Activated CD8-positive, alpha-beta T cell treated with anti-CD3 and anti-CD28 coated beads, Interleukin-2, amount 10 ng/mL, durations not matched to agents 7 days and 5 days (primary cell): ENCODE results near the gene PLEKHG2. TPM values are rescaled to one million over a fixed set of nuclear protein-coding genes. Genes with fewer than 3 reads are reported as not detected.

Experiments
- ATAC-seq: fragments of 150-1000 bp; cut with Tn5 transposase; one replicate; pipeline ENCODE4 v1.10.0; 2021; ENCODE audit warnings: moderate library complexity
- CTCF ChIA-PET: fragments of 350-600 bp; sonication (Branson Sonifier 250); formaldehyde crosslinking; loops from one replicate; lab custom pipeline; 2021; ENCODE audit warnings: antibody characterized with exemption; lab: Charles Lee
- POLR2A ChIA-PET: fragments of 350-600 bp; sonication (Branson Sonifier 250); formaldehyde crosslinking; loops from one replicate; lab custom pipeline; 2021; ENCODE audit warnings: antibody characterized with exemption; lab: Charles Lee
- DNase-seq: peaks from one replicate; pipeline ENCODE4 v3.0.0-alpha.2; 2020
- H3K27ac Mint-ChIP-seq: one replicate; pipeline ENCODE4 v1.8.0; 2021; ENCODE audit warnings: mild to moderate bottlenecking, mixed read lengths
- H3K27me3 Mint-ChIP-seq: one replicate; pipeline ENCODE4 v1.8.0; 2021; ENCODE audit warnings: low read depth, mixed read lengths
- H3K36me3 Mint-ChIP-seq: one replicate; pipeline ENCODE4 v1.8.0; 2021; ENCODE audit warnings: low read depth, mixed read lengths
- H3K4me1 Mint-ChIP-seq: one replicate; pipeline ENCODE4 v1.8.0; 2021; ENCODE audit warnings: low read depth, mixed read lengths
- H3K4me3 Mint-ChIP-seq: one replicate; pipeline ENCODE4 v1.8.0; 2021; ENCODE audit warnings: mild to moderate bottlenecking, mixed read lengths
- H3K9me3 Mint-ChIP-seq: one replicate; pipeline ENCODE4 v1.8.0; 2022; ENCODE audit warnings: mixed read lengths; ENCODE audit not compliant: insufficient read depth
- total RNA-seq, 2 experiments: library from RNA; stranded (reverse); gene quantifications; one replicate each; pipeline ENCODE4 v1.2.3, GENCODE V29; 2021

The PLEKHG2 gene
- total RNA-seq, 2 experiments from 2014 or later: 64.4 to 68.5 TPM

- ChIA-PET CTCF (interaction anchor here (1.6 kb wide), 1 partner anchor 12 kb away, joined by 5 read pairs; no protein-coding TSS in a partner anchor), POLR2A (interaction anchor here (0.5 to 4.7 kb wide), 3 partner anchors 10 to 20 kb away, joined by 3 to 58 read pairs (median 10); partner anchors contain the start of gene RPS16)
- H3K27ac Mint-ChIP-seq: peak overlapping the region; percentile 15
- peaks cover 32% of the 10 kb centered on the region for H3K36me3 Mint-ChIP-seq
- no peak overlapping the region for H3K4me3 Mint-ChIP-seq
- H3K4me1 Mint-ChIP-seq: peaks cover 33% of the 10 kb centered on the region
- DNase-seq (no peak), ATAC-seq (no peak)
- H3K9me3 Mint-ChIP-seq: no peaks in the 10 kb centered on the region
- no peaks in the 10 kb centered on the region for H3K27me3 Mint-ChIP-seq
Measured at GRCh38 chr19:39415111-39416046, 2.9 kb downstream of the PLEKHG2 start.

GRCh38 chr19:39416152-39417120 is 4.0 kb downstream of the PLEKHG2 start:
- H3K9me3 Mint-ChIP-seq: no peaks in the 10 kb centered on the region
- peaks cover 23% of the 10 kb centered on the region for H3K36me3 Mint-ChIP-seq
- ChIA-PET CTCF (no interaction called here), POLR2A (interaction anchor here (1.9 kb wide), 1 partner anchor 19 kb away, joined by 10 read pairs; the partner anchor contains the start of gene RPS16)
- no peak overlapping the region for H3K4me3 Mint-ChIP-seq
- no peaks in the 10 kb centered on the region for H3K27me3 Mint-ChIP-seq
- ATAC-seq (no peak), DNase-seq (no peak)
- H3K4me1 Mint-ChIP-seq: peaks cover 23% of the 10 kb centered on the region
- H3K27ac Mint-ChIP-seq: peak overlapping the region; percentile 15

- Mint-ChIP-seq H3K27ac (no peak overlapping the region), H3K36me3 (peaks cover 22% of the 10 kb centered on the region), H3K27me3 (no peaks in the 10 kb centered on the region), H3K4me1 (peaks cover 20% of the 10 kb centered on the region), H3K9me3 (no peaks in the 10 kb centered on the region), H3K4me3 (no peak overlapping the region)
- CTCF ChIA-PET: no interaction called here
- ATAC-seq (no peak), DNase-seq (no peak)
- POLR2A ChIA-PET: interaction anchor here (1.7 to 2.0 kb wide), 3 partner anchors 10 to 18 kb away, joined by 6 to 10 read pairs (median 9); partner anchors contain the start of gene RPS16
Measured at GRCh38 chr19:39417463-39418181, 5.2 kb downstream of the PLEKHG2 start.

- DNase-seq (no peak), ATAC-seq (no peak)
- Mint-ChIP-seq H3K4me3 (no peak overlapping the region), H3K27ac (no peak overlapping the region), H3K36me3 (peaks cover 20% of the 10 kb centered on the region), H3K27me3 (no peaks in the 10 kb centered on the region), H3K9me3 (no peaks in the 10 kb centered on the region), H3K4me1 (peaks cover 15% of the 10 kb centered on the region)
- ChIA-PET CTCF (no interaction called here), POLR2A (interaction anchor here (1.0 to 2.0 kb wide), 2 partner anchors 17 to 27 kb away, joined by 4 to 9 read pairs; partner anchors contain the start of genes RPS16 and SUPT5H)
Measured at GRCh38 chr19:39419003-39419402, 6.5 kb downstream of the PLEKHG2 start.

- Mint-ChIP-seq H3K27ac (no peak overlapping the region), H3K4me3 (no peak overlapping the region), H3K4me1 (no peaks in the 10 kb centered on the region), H3K36me3 (peaks cover 19% of the 10 kb centered on the region), H3K27me3 (no peaks in the 10 kb centered on the region), H3K9me3 (no peaks in the 10 kb centered on the region)
- no peak for ATAC-seq
- no peak for DNase-seq
- ChIA-PET CTCF (interaction anchor here (1.7 to 1.8 kb wide), 2 partner anchors 9 to 112 kb away, joined by 3 to 5 read pairs; no protein-coding TSS in a partner anchor), POLR2A (interaction anchor here (1.0 to 5.3 kb wide), 4 partner anchors 8 to 29 kb away, joined by 4 to 31 read pairs (median 7); partner anchors contain the start of genes MED29, PAF1, PLEKHG2 and RPS16)
Measured at GRCh38 chr19:39420769-39421168, 8.3 kb downstream of the PLEKHG2 start.

- no peak overlapping the region for H3K27ac Mint-ChIP-seq
- ChIA-PET CTCF (interaction anchor here (0.6 to 1.7 kb wide), 2 partner anchors 22 to 111 kb away, joined by 3 to 5 read pairs; no protein-coding TSS in a partner anchor), POLR2A (interaction anchor here (0.7 to 5.3 kb wide), 3 partner anchors 11 to 768 kb away, joined by 3 to 31 read pairs (median 10); partner anchors contain the start of gene RPS16)
- no peaks in the 10 kb centered on the region for H3K4me1 Mint-ChIP-seq
- no peaks in the 10 kb centered on the region for H3K27me3 Mint-ChIP-seq
- no peak overlapping the region for H3K4me3 Mint-ChIP-seq
- H3K9me3 Mint-ChIP-seq: no peaks in the 10 kb centered on the region
- DNase-seq (no peak), ATAC-seq (no peak)
- peaks cover 19% of the 10 kb centered on the region for H3K36me3 Mint-ChIP-seq
Measured at GRCh38 chr19:39422020-39422419, 9.6 kb downstream of the PLEKHG2 start.

GRCh38 chr19:39423258-39424086 is 11.0 kb downstream of the PLEKHG2 start:
- POLR2A ChIA-PET: interaction anchor here (1.1 to 5.3 kb wide), 4 partner anchors 10 to 22 kb away, joined by 4 to 31 read pairs (median 8); partner anchors contain the start of genes RPS16, SUPT5H and ZFP36
- CTCF ChIA-PET: interaction anchor here (2.4 kb wide), 1 partner anchor 12 kb away, joined by 5 read pairs; the partner anchor contains the start of gene PLEKHG2
- ATAC-seq (no peak), DNase-seq (no peak)
- Mint-ChIP-seq H3K27ac (no peak overlapping the region), H3K27me3 (no peaks in the 10 kb centered on the region), H3K36me3 (peaks cover 17% of the 10 kb centered on the region), H3K4me1 (no peaks in the 10 kb centered on the region), H3K4me3 (no peak overlapping the region), H3K9me3 (no peaks in the 10 kb centered on the region)

GRCh38 chr19:39424934-39425333 is 12.5 kb downstream of the PLEKHG2 start:
- no peaks in the 10 kb centered on the region for H3K9me3 Mint-ChIP-seq
- CTCF ChIA-PET: interaction anchor here (2.4 kb wide), 1 partner anchor 13 kb away, joined by 5 read pairs; the partner anchor contains the start of gene PLEKHG2
- H3K27me3 Mint-ChIP-seq: no peaks in the 10 kb centered on the region
- no peak for DNase-seq
- no peak overlapping the region for H3K4me3 Mint-ChIP-seq
- ATAC-seq: no peak
- H3K36me3 Mint-ChIP-seq: peaks cover 13% of the 10 kb centered on the region
- no peak overlapping the region for H3K27ac Mint-ChIP-seq
- POLR2A ChIA-PET: interaction anchor here (0.7 to 5.3 kb wide), 3 partner anchors 10 to 11 kb away, joined by 3 to 31 read pairs (median 25); partner anchors contain the start of gene RPS16
- no peaks in the 10 kb centered on the region for H3K4me1 Mint-ChIP-seq

GRCh38 chr19:39425744-39426143 is 13.3 kb downstream of the PLEKHG2 start:
- Mint-ChIP-seq H3K36me3 (peaks cover 15% of the 10 kb centered on the region), H3K4me1 (peaks cover 5% of the 10 kb centered on the region), H3K27me3 (no peaks in the 10 kb centered on the region), H3K27ac (no peak overlapping the region), H3K9me3 (no peaks in the 10 kb centered on the region), H3K4me3 (no peak overlapping the region)
- no peak for ATAC-seq
- no peak for DNase-seq
- POLR2A ChIA-PET: interaction anchor here (1.5 to 3.1 kb wide), 2 partner anchors 10 to 34 kb away, joined by 4 to 25 read pairs; partner anchors contain the start of genes MED29, PAF1 and RPS16
- CTCF ChIA-PET: interaction anchor here (2.1 kb wide), 1 partner anchor 10 kb away, joined by 6 read pairs; the partner anchor contains the start of gene RPS16
